Fibroblast of lung (primary cell): ENCODE data around the gene CORO1C. TPM values are rescaled to one million over a fixed set of nuclear protein-coding genes. Genes with fewer than 3 reads are reported as not detected.

Experiments used
- DNase-seq, 2 donors: peaks; one replicate each; pipeline versions ENCODE4 v3.0.0 to v3.0.0-alpha.2; 2010; ENCODE audit warnings: low read depth in 2 of 2
- H2AFZ ChIP-seq: 2 replicates; pipeline ENCODE4 v1.5.1; 2012; ENCODE audit warnings: low read length, control low read depth, inconsistent platforms
- H3K27ac ChIP-seq: 2 replicates; pipeline ENCODE4 v1.5.1; 2011; ENCODE audit warnings: low read length, control low read depth; ENCODE audit not compliant: insufficient read depth
- H3K27me3 ChIP-seq: 2 replicates; pipeline ENCODE4 v1.5.1; 2011; ENCODE audit warnings: mild to moderate bottlenecking, low read length; ENCODE audit not compliant: control insufficient read depth, insufficient read depth
- H3K36me3 ChIP-seq: 2 replicates; pipeline ENCODE4 v1.5.1; 2011; ENCODE audit warnings: low read length; ENCODE audit not compliant: control insufficient read depth, insufficient read depth
- H3K4me1 ChIP-seq: 2 replicates; pipeline ENCODE4 v1.5.1; 2011; ENCODE audit warnings: low read length; ENCODE audit not compliant: control insufficient read depth, insufficient read depth; ENCODE audit errors: extremely low read depth
- H3K4me2 ChIP-seq: 2 replicates; pipeline ENCODE4 v1.5.1; 2011; ENCODE audit warnings: low read length, control low read depth; ENCODE audit not compliant: insufficient read depth; ENCODE audit errors: extremely low read depth
- H3K4me3 ChIP-seq, 4 experiments: fragments of 200-600 bp in 1 of 4; sonication (generic) in 1 of 4; replicated peaks in 1 of 4; 2 replicates each; pipeline ENCODE4 v1.5.1; 2011 to 2016; ENCODE audit warnings: low read length in 4 of 4, low read depth in 3 of 4, mild to moderate bottlenecking in 3 of 4, control low read depth in 2 of 4, inconsistent platforms in 1 of 4, mixed read lengths in 1 of 4; ENCODE audit not compliant: insufficient read depth in 1 of 4; ENCODE audit errors: control extremely low read depth in 1 of 4
- H3K79me2 ChIP-seq: 2 replicates; pipeline ENCODE4 v1.5.1; 2012; ENCODE audit warnings: mild to moderate bottlenecking, low read length, inconsistent platforms; ENCODE audit not compliant: control insufficient read depth, insufficient read depth
- H3K9ac ChIP-seq: 2 replicates; pipeline ENCODE4 v1.5.1; 2011; ENCODE audit warnings: mild to moderate bottlenecking, low read length, control low read depth; ENCODE audit not compliant: insufficient read depth
- H3K9me3 ChIP-seq: 2 replicates; pipeline ENCODE4 v1.5.1; 2012; ENCODE audit warnings: low read depth, low read length; ENCODE audit not compliant: control insufficient read depth, insufficient read depth
- H4K20me1 ChIP-seq: 2 replicates; pipeline ENCODE4 v1.5.1; 2011; ENCODE audit warnings: low read length; ENCODE audit not compliant: control insufficient read depth, insufficient read depth; ENCODE audit errors: extremely low read depth
- EZH2 ChIP-seq: IDR thresholded peaks from 2 replicates; pipeline ENCODE4 v1.5.1; 2012; ENCODE audit warnings: low read length, control low read depth, mild to moderate bottlenecking; ENCODE audit errors: missing control alignments
- polyA plus RNA-seq, 2 donors: library from polyadenylated mRNA; depleted of rRNA in 1 of 2; stranded (reverse) in 1 of 2; unstranded in 1 of 2; fragments of >200 nt; gene quantifications; 2 replicates each; pipeline ENCODE4 v1.2.1, GENCODE V29; 2011 to 2012; ENCODE audit warnings: missing spikeins in 1 of 2
- total RNA-seq: library from RNA; depleted of rRNA; stranded (reverse); fragments of >200 nt; gene quantifications from 2 replicates; pipeline ENCODE4 v1.2.1, GENCODE V29; 2014
- TF ChIP-seq, protein P1 (sequence below), 2 donors: IDR thresholded peaks in 1 of 2; conservative IDR thresholded peaks in 1 of 2; 1 replicate in 1 of 2; 2 replicates in 1 of 2; pipeline ENCODE4 v1.5.1; 2011 to 2012; ENCODE audit warnings: low read length in 2 of 2, control low read depth in 1 of 2, inconsistent platforms in 1 of 2, low read depth in 1 of 2, mild to moderate bottlenecking in 1 of 2

Gene CORO1C
- total and polyA plus RNA-seq, 2 donors (not counting 1 experiment from before 2014, with no cell fraction given) = 288 to 542 TPM

DNA sequence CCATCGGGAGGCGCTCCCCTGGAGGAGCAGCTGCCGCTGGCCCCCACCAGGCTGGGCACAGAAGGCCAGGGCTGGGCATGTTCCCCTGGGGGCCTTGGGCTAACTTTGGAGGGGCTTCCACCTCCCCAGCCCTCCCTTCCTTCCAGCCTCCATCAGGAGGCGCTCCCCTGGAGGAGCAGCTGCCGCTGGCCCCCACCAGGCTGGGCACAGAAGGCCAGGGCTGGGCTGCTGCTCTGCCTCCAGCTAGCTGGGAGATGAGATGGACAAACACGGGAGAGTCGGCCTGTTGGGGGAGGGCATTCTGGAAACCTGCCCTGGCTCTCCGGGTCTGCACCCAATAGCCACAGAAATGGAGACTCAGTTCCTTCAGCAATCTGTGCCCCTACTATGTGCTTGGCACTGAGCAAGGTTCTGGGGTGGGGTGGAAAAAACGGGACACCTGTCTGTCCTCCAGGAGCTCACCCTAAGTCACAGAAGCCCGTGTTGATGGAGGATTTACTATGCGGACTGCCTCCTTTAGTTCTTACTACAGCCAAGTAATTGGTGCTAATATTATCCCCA is 39.0 kb upstream of the CORO1C start:
- no peak for TF ChIP-seq EZH2
- TF ChIP-seq, protein P1, sequence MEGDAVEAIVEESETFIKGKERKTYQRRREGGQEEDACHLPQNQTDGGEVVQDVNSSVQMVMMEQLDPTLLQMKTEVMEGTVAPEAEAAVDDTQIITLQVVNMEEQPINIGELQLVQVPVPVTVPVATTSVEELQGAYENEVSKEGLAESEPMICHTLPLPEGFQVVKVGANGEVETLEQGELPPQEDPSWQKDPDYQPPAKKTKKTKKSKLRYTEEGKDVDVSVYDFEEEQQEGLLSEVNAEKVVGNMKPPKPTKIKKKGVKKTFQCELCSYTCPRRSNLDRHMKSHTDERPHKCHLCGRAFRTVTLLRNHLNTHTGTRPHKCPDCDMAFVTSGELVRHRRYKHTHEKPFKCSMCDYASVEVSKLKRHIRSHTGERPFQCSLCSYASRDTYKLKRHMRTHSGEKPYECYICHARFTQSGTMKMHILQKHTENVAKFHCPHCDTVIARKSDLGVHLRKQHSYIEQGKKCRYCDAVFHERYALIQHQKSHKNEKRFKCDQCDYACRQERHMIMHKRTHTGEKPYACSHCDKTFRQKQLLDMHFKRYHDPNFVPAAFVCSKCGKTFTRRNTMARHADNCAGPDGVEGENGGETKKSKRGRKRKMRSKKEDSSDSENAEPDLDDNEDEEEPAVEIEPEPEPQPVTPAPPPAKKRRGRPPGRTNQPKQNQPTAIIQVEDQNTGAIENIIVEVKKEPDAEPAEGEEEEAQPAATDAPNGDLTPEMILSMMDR (conservative IDR thresholded peaks at IDR 0.05 in 1 of 2, IDR thresholded peaks at IDR 0.05 in 1 of 2; ENCODE audit: low read depth in 1 of 2, low read length in 2 of 2) = no peak
- peaks cover 9% of the 10 kb centered on the region for H3K4me1 ChIP-seq
- H3K27ac ChIP-seq = no peak overlapping the region
- DNase-seq = no peak
- no peak overlapping the region for H3K4me2 ChIP-seq
- H3K9ac ChIP-seq = no peak overlapping the region
- H3K9me3 ChIP-seq = no peaks in the 10 kb centered on the region
- H3K79me2 ChIP-seq = no peaks in the 10 kb centered on the region
- no peaks in the 10 kb centered on the region for H3K36me3 ChIP-seq
- H2AFZ ChIP-seq = no peak overlapping the region
- no peaks in the 10 kb centered on the region for H3K27me3 ChIP-seq
- H4K20me1 ChIP-seq = no peaks in the 10 kb centered on the region
- H3K4me3 ChIP-seq = no peak overlapping the region

DNA sequence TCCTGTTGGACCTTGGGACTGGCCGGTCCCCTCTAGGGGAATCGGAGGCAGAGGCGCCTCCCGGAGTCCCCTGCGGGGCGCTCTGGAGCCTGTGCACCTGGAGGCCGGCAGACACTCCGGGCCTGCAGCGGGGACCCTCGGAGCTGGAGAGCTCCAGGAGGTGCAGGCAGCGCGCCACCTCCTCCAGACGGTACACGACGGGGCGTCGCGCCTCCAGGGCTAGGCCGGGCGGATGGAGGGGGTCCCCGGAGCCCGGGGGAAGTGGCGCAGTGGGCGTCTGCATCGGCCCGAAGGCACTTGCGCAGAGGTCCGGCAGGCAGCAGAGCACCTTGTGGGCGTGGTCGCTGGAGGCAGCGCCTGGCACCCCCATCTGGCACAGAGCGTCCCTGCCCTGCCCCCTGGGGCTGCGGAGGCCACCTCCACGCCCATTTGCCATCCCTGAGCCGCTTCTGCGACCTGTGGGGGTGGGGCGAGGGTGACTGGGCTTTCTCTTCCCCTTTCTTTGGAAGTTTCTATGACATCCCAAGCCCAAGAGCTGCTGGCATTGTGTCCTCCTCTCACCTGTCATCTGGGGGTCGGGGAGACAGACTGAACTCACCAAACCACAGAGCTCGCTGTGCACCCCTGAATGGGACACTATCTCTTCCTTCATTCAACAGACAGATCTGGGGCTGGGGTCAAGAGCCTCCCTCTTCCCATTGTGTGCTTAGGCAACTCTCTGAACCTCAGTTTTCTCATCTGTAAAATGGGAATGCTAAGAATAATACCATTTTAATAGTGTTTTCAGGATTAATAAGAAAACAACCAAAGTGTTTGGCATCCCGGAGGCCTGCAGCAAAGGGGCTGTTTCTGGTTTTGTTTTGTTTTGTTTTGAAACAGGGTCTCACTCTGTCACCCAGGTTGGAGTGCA is 37.5 kb upstream of the CORO1C start:
- H3K4me2 ChIP-seq = peak overlapping the region; percentile 2
- peaks cover 5% of the 10 kb centered on the region for H3K4me1 ChIP-seq
- H3K9me3 ChIP-seq = no peaks in the 10 kb centered on the region
- no peaks in the 10 kb centered on the region for H4K20me1 ChIP-seq
- H2AFZ ChIP-seq = no peak overlapping the region
- H3K4me3 ChIP-seq = peak overlapping the region in 1 of 4 experiments; percentile 7
- no peak for DNase-seq
- no peak overlapping the region for H3K9ac ChIP-seq
- H3K36me3 ChIP-seq = no peaks in the 10 kb centered on the region
- TF ChIP-seq, protein P1 (conservative IDR thresholded peaks at IDR 0.05 in 1 of 2, IDR thresholded peaks at IDR 0.05 in 1 of 2; ENCODE audit: low read depth in 1 of 2, low read length in 2 of 2) = no peak
- no peak overlapping the region for H3K27ac ChIP-seq
- no peaks in the 10 kb centered on the region for H3K27me3 ChIP-seq
- no peaks in the 10 kb centered on the region for H3K79me2 ChIP-seq

DNA sequence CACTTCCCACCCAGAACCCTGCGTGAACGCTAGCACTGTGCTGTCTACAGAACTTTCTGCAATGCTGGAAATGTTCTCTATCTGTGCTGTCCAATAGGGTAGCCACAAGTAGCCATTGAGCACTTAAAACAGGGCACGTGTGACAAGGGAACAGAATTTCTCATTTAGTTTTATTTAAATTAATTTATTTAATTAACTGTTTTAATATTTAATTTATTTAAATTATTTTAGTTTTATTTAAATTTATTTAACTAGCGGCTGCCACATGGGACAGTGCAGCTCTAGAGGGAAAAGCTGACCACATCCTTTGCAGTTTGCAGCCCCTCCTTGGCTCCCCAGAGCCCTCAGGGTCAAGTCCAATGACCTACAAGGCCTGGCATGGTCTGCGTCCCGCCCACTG is 35.0 kb upstream of the CORO1C start:
- Histone ChIP-seq H3K36me3 (no peaks in the 10 kb centered on the region), H3K9me3 (no peaks in the 10 kb centered on the region), H3K4me3 (no peak overlapping the region), H3K27me3 (no peaks in the 10 kb centered on the region), H2AFZ (no peak overlapping the region), H3K79me2 (no peaks in the 10 kb centered on the region), H4K20me1 (no peaks in the 10 kb centered on the region), H3K9ac (no peak overlapping the region), H3K4me2 (no peak overlapping the region), H3K4me1 (no peaks in the 10 kb centered on the region), H3K27ac (no peak overlapping the region)
- TF ChIP-seq, protein P1 (conservative IDR thresholded peaks at IDR 0.05 in 1 of 2, IDR thresholded peaks at IDR 0.05 in 1 of 2; ENCODE audit: low read depth in 1 of 2, low read length in 2 of 2) = no peak
- TF ChIP-seq EZH2 = no peak
- no peak for DNase-seq
